Prostate gland (tissue), 2 donors: ENCODE measurements around the gene MTSS2.

Source experiments
- CTCF ChIP-seq, 4 experiments: fragments of 200-600 bp in 2 of 4; fragments of 450-650 bp in 2 of 4; sonication (generic) in 2 of 4; IDR thresholded peaks; 1 replicate in 3 of 4; 2 replicates in 1 of 4; pipeline ENCODE4 v1.5.1; 2016 to 2019; ENCODE audit warnings: antibody characterized with exemption in 4 of 4, mild to moderate bottlenecking in 2 of 4, moderate library complexity in 2 of 4
- POLR2A ChIP-seq: fragments of 450-650 bp; IDR thresholded peaks from one replicate; pipeline ENCODE4 v1.6.1; 2016; ENCODE audit warnings: antibody characterized with exemption, mild to moderate bottlenecking

GRCh38 chr16:70691223-70692129 is 5.6 kb upstream of the MTSS2 start:
- TF ChIP-seq CTCF (IDR thresholded peaks at IDR 0.05) (no peak), POLR2A (no peak)
